Measurements from ENCODE around the gene DLL4. TPM values are rescaled to one million over a fixed set of nuclear protein-coding genes. Genes with fewer than 3 reads are reported as not detected.

Gene DLL4
- total RNA-seq, 2 donors from 2014 or later, result 0.17 TPM; not detected in 1

DNA sequence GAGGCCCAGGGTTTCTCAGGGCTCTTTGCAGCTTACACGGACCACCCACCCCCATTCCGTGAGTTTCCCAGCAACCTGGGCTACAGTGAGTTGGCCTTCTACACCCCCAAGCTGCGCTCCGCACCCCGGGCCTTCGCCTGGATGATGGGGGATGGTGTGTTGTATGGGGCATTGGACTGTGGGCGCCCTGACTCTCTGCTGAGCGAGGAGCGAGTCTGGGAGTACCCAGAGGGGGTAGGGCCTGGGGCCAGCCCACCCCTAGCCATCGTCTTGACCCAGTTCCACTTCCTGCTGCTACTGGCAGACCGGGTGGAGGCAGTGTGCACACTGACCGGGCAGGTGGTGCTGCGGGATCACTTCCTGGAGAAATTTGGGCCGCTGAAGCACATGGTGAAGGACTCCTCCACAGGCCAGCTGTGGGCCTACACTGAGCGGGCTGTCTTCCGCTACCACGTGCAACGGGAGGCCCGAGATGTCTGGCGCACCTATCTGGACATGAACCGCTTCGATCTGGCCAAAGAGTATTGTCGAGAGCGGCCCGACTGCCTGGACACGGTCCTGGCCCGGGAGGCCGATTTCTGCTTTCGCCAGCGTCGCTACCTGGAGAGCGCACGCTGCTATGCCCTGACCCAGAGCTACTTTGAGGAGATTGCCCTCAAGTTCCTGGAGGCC lies 29.5 kb upstream of the DLL4 start:
- no peak overlapping the region for H3K4me3 Mint-ChIP-seq
- H3K27ac Mint-ChIP-seq, result no peak overlapping the region
- no peaks in the 10 kb centered on the region for H3K27me3 Mint-ChIP-seq
- ATAC-seq, result no peak
- no peaks in the 10 kb centered on the region for H3K9me3 Mint-ChIP-seq
- H3K4me1 Mint-ChIP-seq (ENCODE audit: low read depth in 2 of 2), result peaks cover 32 to 43% of the 10 kb centered on the region in 2 donors
- H3K36me3 Mint-ChIP-seq, result no peaks in the 10 kb centered on the region
- DNase-seq (ENCODE audit: low spot score), result peak; percentile 58

DNA sequence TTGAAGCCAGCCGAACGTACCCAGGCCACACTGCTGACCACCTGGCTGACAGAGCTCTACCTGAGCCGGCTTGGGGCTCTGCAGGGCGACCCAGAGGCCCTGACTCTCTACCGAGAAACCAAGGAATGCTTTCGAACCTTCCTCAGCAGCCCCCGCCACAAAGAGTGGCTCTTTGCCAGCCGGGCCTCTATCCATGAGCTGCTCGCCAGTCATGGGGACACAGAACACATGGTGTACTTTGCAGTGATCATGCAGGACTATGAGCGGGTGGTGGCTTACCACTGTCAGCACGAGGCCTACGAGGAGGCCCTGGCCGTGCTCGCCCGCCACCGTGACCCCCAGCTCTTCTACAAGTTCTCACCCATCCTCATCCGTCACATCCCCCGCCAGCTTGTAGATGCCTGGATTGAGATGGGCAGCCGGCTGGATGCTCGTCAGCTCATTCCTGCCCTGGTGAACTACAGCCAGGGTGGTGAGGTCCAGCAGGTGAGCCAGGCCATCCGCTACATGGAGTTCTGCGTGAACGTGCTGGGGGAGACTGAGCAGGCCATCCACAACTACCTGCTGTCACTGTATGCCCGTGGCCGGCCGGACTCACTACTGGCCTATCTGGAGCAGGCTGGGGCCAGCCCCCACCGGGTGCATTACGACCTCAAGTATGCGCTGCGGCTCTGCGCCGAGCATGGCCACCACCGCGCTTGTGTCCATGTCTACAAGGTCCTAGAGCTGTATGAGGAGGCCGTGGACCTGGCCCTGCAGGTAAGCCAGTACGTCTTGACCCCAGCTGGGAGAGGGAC lies 28.7 kb upstream of the DLL4 start:
- Mint-ChIP-seq H3K27ac (no peak overlapping the region), H3K9me3 (no peaks in the 10 kb centered on the region), H3K27me3 (no peaks in the 10 kb centered on the region), H3K4me3 (no peak overlapping the region), H3K36me3 (no peaks in the 10 kb centered on the region), H3K4me1 (ENCODE audit: low read depth in 2 of 2) (peaks cover 24 to 39% of the 10 kb centered on the region in 2 donors)
- DNase-seq (ENCODE audit: low spot score) (peak; percentile 59), ATAC-seq (no peak)

DNA sequence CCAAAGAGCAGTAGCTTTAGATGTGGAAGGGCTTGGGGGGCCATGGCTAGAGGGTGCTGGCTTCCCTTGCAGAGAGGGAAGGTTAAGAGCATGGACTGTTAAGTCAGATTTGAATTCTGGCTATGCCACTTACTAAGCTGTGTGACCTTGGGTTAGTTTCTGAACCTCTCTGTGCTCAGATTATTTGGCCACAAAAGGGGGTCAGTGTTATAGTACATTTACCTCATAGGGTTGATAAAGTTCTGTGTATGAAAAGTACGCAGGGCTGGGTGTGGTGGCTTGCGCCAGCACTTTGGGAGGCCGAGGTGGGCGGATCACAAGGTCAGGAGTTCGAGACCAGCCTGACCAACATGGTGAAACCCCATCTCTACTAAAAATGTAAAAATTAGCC lies 28.1 kb upstream of the DLL4 start:
- Mint-ChIP-seq H3K9me3 (no peaks in the 10 kb centered on the region), H3K4me1 (ENCODE audit: low read depth in 2 of 2) (peaks cover 20 to 33% of the 10 kb centered on the region in 2 donors), H3K27ac (no peak overlapping the region), H3K36me3 (no peaks in the 10 kb centered on the region), H3K27me3 (no peaks in the 10 kb centered on the region), H3K4me3 (no peak overlapping the region)
- ATAC-seq (no peak), DNase-seq (ENCODE audit: low spot score) (no peak)

DNA sequence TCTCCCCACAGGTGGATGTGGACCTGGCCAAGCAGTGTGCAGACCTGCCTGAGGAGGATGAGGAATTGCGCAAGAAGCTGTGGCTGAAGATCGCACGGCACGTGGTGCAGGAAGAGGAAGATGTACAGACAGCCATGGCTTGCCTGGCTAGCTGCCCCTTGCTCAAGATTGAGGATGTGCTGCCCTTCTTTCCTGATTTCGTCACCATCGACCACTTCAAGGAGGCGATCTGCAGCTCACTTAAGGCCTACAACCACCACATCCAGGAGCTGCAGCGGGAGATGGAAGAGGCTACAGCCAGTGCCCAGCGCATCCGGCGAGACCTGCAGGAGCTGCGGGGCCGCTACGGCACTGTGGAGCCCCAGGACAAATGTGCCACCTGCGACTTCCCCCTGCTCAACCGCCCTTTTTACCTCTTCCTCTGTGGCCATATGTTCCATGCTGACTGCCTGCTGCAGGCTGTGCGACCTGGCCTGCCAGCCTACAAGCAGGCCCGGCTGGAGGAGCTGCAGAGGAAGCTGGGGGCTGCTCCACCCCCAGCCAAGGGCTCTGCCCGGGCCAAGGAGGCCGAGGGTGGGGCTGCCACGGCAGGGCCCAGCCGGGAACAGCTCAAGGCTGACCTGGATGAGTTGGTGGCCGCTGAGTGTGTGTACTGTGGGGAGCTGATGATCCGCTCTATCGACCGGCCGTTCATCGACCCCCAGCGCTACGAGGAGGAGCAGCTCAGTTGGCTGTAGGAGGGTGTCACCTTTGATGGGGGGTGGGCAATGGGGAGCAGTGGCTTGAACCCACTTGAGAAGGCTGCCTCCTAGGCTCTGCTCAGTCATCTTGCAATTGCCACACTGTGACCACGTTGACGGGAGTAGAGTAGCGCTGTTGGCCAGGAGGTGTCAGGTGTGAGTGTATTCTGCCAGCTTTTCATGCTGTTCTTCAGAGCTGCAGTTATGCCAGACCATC lies 26.3 kb upstream of the DLL4 start:
- Mint-ChIP-seq H3K36me3 (no peaks in the 10 kb centered on the region), H3K4me1 (ENCODE audit: low read depth in 2 of 2) (peaks cover 22 to 34% of the 10 kb centered on the region in 2 donors), H3K9me3 (no peaks in the 10 kb centered on the region), H3K27ac (peak overlapping the region; percentile 26 to 60), H3K4me3 (peak overlapping the region; percentile 39), H3K27me3 (no peaks in the 10 kb centered on the region)
- peak; percentile 65 for DNase-seq (ENCODE audit: low spot score)
- ATAC-seq, result peak; percentile 37 to 69

DNA sequence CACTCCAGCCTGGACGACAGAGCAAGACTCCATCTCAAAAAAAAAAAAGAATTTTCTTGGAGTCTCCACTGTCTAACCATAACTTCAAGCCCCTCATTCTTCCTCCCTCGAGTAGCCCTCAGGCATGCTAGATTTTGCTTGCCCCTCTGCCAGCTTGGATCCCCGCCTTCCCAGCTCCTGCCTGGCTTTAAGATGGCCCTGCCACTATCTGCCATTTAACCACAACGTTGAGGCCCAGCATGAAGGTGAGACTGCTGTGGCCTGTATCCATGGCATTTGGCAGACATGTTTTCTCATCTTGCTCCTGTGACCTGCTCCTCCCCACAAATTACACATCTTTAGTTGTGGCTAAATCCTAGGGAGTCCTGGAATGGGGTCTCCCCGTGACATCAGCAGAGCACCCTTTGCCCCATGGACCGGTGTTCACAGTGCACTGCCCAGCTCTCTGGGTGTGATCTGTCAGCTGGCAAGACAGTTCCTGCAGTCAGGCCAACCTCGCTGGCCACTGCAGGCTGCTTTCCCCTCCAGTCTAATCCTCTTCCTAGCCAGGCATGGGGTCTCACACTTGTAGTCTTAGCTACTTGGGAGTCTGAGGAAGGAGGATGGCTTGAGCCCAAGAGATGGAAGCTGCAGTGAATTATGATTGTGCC lies 24.5 kb upstream of the DLL4 start:
- no peak overlapping the region for H3K4me3 Mint-ChIP-seq
- no peak for ATAC-seq
- peaks cover 22 to 33% of the 10 kb centered on the region in 2 donors for H3K4me1 Mint-ChIP-seq (ENCODE audit: low read depth in 2 of 2)
- H3K36me3 Mint-ChIP-seq, result no peaks in the 10 kb centered on the region
- no peaks in the 10 kb centered on the region for H3K27me3 Mint-ChIP-seq
- no peaks in the 10 kb centered on the region for H3K9me3 Mint-ChIP-seq
- no peak overlapping the region for H3K27ac Mint-ChIP-seq
- peak; percentile 28 for DNase-seq (ENCODE audit: low spot score)

DNA sequence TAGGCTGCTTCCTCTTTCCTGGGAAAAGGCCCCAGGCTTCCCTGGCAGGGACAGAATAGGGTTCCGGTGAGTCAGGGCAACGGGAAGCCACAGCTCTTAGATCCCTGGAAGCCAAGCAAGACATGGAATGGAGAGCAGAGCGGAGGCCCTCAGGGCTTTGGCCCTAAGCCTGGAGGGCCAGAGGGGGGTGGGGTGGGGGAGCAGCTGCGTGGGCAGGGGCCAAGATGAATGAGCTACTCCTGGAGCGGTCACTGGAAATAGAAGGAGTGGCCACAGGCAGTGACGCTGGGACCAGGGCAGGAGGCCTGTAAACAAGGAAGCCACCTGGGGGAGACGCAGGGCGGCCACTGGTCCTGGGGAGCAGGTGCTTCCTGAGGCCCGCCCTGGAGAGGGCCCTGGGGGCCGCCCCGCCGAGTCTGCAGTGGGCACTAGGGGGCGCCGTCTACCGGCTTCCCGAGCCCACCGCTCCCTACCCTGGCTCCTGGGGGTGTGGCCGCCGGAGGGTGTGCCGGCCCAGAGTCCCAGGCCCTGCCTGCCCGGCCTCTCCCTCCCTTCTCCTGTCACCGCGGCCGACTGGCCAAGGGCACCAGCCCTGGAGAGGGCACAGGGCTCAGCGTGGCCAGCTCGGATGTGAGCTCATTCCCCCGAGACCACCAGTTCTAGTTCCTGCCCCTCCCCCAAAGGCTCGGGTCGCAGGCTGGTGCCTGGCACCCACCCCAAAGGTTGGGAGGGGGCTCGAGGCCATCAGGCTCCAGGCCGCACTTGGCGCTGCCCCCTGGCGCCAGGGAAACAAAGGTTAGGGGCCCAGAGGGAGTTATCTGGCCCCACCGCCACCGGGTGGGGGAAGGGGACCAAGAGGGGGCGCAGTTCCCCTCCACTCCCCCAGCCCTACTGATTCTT lies 22.8 kb upstream of the DLL4 start:
- H3K27ac Mint-ChIP-seq, result peak overlapping the region in 1 of 2 donors; percentile 31
- ATAC-seq, result peak; percentile 83 to 85
- no peaks in the 10 kb centered on the region for H3K27me3 Mint-ChIP-seq
- peak; percentile 74 for DNase-seq (ENCODE audit: low spot score)
- no peaks in the 10 kb centered on the region for H3K36me3 Mint-ChIP-seq
- peaks cover 22 to 24% of the 10 kb centered on the region in 2 donors for H3K4me1 Mint-ChIP-seq (ENCODE audit: low read depth in 2 of 2)
- H3K4me3 Mint-ChIP-seq, result peak overlapping the region; percentile 58
- H3K9me3 Mint-ChIP-seq, result no peaks in the 10 kb centered on the region

DNA sequence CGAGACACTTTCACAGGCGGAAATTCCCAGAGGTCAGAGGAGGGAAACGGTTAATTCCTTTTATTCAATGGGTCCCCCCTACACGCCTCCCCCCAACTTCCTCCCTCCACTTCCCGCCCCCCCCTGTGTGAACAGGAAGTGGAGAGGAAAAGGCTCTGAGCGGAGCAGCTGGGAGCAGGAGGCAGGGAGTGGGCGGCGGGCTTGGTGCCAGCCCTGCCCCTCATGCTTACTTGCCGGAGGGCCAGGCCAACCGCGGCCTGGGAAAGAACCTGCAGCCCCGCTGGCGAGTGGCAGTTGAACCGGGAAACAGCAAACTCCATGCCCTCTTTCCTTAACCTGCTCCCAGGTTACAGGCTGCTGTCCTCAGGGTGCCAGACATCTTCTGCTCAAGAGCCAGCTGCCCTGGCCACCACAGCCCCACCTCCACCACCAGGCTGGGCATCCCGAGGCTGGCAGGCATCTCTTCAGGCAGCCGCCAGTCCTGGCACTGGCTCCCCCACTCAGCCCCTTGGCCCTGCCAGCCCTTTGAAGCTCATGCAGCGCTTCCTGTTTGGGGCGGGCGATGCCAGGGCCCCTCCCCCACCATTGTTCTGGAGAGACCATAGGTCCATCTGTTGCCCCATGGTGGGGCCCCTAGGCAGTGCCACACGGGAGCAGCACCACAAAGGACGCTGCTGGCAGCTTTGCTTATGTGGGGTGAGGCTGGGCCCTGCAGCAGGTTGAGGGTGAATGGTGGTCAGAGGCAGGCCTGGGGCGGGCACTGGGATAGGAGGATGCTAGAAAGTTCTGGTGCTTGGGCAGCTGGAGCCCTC lies 21.9 kb upstream of the DLL4 start:
- Mint-ChIP-seq H3K27ac (peak overlapping the region; percentile 51 to 84), H3K4me3 (peak overlapping the region; percentile 58), H3K27me3 (no peaks in the 10 kb centered on the region), H3K36me3 (no peaks in the 10 kb centered on the region), H3K9me3 (no peaks in the 10 kb centered on the region), H3K4me1 (ENCODE audit: low read depth in 2 of 2) (peaks cover 20 to 24% of the 10 kb centered on the region in 2 donors)
- ATAC-seq (peak; percentile 45 to 54), DNase-seq (ENCODE audit: low spot score) (peak; percentile 72)

DNA sequence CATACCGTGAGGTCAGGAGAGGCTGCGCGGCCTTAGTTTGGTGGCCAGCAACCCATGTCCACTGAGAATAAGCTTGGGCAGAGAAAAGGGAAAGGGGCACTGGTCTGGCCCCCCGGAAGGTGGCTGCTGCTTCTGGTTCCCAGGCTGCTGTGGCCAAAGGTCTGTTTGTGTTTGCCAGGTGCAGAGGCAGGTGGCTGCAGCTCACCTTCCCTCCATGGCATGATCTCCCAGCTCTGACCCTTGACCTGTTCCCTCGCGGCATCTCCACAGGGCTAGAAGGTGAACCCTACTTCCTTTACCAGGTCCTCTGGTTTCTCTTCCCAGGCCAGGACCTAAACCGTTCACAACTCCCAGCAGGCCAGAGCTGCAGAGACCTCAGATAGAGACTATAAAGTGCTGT lies 21.0 kb upstream of the DLL4 start:
- ATAC-seq, result no peak
- Mint-ChIP-seq H3K4me1 (ENCODE audit: low read depth in 2 of 2) (peaks cover 14 to 19% of the 10 kb centered on the region in 2 donors), H3K9me3 (no peaks in the 10 kb centered on the region), H3K27ac (peak overlapping the region in 1 of 2 donors; percentile 84), H3K27me3 (no peaks in the 10 kb centered on the region), H3K36me3 (no peaks in the 10 kb centered on the region), H3K4me3 (peak overlapping the region; percentile 15)
- DNase-seq (ENCODE audit: low spot score), result no peak

DNA sequence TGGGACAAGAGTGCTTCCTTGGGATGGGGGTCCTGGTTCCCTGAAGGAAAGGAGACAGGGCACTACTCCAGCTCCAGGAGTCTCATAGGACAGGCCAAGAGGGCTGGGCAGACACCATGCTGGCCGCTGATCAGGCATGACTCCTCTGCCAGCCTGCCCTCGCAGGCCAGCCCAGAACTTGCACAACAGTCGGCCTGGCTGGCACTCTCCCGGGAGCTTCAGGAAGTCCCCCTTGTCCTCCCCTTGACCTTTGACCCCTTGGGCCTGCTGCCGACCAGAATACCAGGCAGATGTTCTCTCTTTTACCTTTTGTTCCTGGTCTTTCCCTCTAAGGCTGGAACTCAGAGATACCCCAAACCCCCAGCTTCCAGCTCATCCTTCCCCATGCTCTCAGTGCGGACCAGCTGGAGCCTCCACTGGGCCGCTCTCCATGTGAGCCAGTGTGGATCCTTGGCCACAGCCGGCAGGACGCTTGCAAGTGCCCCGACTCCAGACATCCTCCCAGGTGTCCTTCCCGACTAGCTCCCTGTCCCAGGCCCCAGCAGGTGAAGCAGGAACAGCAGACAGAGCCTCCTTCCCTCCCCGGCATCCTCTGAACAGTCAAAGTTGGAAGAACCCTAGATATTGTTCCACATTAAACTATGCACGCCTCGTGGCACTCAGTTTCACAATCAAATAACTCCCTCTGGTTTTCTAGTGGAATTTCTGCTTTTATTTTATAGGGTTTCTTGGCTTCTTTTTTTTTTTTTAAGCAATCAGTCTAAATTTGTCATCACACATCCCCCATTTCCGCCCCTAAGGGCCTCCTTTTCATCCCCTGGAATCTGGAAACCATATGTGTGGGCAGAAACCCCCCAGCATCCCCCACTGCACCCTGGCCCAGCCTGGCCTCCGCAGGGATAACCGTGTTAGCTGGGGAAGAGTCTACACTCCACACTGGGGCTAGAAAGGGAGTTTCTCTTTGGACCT lies 19.2 kb upstream of the DLL4 start:
- H3K4me1 Mint-ChIP-seq (ENCODE audit: low read depth in 2 of 2), result peaks cover 4 to 6% of the 10 kb centered on the region in 2 donors
- H3K27me3 Mint-ChIP-seq, result no peaks in the 10 kb centered on the region
- DNase-seq (ENCODE audit: low spot score), result no peak
- H3K9me3 Mint-ChIP-seq, result no peaks in the 10 kb centered on the region
- no peak overlapping the region for H3K27ac Mint-ChIP-seq
- ATAC-seq, result no peak
- no peak overlapping the region for H3K4me3 Mint-ChIP-seq
- no peaks in the 10 kb centered on the region for H3K36me3 Mint-ChIP-seq

DNA sequence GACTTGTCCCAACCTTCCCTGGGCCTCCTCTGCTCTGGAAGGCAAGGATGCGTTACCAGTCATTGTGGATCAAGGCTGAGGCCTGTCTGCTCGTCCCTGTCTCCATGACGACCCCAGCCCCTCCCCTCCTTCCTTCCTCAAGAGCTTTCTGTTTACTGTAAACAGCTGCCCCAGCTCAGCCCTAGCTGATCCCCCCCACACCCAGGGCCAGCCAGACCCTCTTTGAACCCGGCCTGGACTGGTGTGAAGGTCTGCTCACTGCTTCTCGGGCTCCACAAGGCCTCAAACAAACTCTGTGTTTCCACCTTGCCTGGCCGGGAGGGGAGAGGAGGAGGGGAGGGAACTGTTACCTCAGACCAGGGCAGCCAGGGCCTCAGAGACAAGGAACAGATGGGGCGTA lies 18.0 kb upstream of the DLL4 start:
- Mint-ChIP-seq H3K4me3 (no peak overlapping the region), H3K36me3 (no peaks in the 10 kb centered on the region), H3K27ac (no peak overlapping the region), H3K27me3 (no peaks in the 10 kb centered on the region), H3K9me3 (no peaks in the 10 kb centered on the region), H3K4me1 (ENCODE audit: low read depth in 2 of 2) (peaks cover 4 to 6% of the 10 kb centered on the region in 2 donors)
- no peak for DNase-seq (ENCODE audit: low spot score)
- ATAC-seq, result no peak

DNA sequence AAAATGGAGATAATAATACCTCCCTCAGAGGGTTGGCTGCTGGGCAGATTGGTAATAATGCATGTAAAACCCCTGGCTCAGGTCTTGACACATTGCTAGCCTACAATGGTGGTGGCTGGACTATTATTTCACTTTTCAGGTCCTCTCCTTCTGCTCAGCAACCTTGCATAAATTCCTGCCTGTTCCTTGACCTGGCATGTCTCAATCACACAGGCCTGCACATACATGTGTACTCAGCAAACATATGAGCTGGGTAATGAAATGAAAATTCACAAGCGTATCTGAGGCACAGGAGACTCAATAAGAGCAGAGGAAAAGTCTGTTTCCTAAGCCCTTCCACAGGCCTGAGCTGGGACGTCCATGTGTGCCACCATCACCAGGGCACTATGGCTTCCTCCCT lies 17.4 kb upstream of the DLL4 start:
- no peak for ATAC-seq

More for the DNA sequence above, 17.4 kb upstream of the DLL4 start:
- H3K27me3 Mint-ChIP-seq, result no peaks in the 10 kb centered on the region
- no peak overlapping the region for H3K4me3 Mint-ChIP-seq
- H3K9me3 Mint-ChIP-seq, result no peaks in the 10 kb centered on the region
- DNase-seq (ENCODE audit: low spot score), result no peak
- peaks cover 4 to 6% of the 10 kb centered on the region in 2 donors for H3K4me1 Mint-ChIP-seq (ENCODE audit: low read depth in 2 of 2)
- H3K27ac Mint-ChIP-seq, result no peak overlapping the region
- no peaks in the 10 kb centered on the region for H3K36me3 Mint-ChIP-seq

All from natural killer cell treated with Interleukin-12 subunit alpha and Interleukin-12 subunit beta and Interleukin-15 and Interleukin-18, amount 100 ng/mL, for 72 hours (primary cell).